SJCRH30 (cell line): ENCODE data around the gene LRP1B. TPM values are rescaled to one million over a fixed set of nuclear protein-coding genes. Genes with fewer than 3 reads are reported as not detected.
"Not testable (repeated sequence)": the region's sequence is repeated elsewhere in the genome, so short reads cannot be mapped to it uniquely, and the experiment has no call there.

Source experiments
- DNase-seq, 2 experiments: peaks; one replicate each; pipeline ENCODE4 v3.0.0-alpha.2; 2015 to 2020
- H3K27ac ChIP-seq: fragments of 250-450 bp; sonication (Bioruptor Pico); 2 replicates; pipeline ENCODE4 v1.5.1; 2020; ENCODE audit warnings: mild to moderate bottlenecking, moderate library complexity
- H3K27me3 ChIP-seq: fragments of 250-450 bp; sonication (Bioruptor Pico); 2 replicates; pipeline ENCODE4 v1.5.1; 2020; ENCODE audit warnings: mild to moderate bottlenecking, moderate library complexity
- H3K36me3 ChIP-seq: fragments of 250-450 bp; sonication (Bioruptor Pico); 2 replicates; pipeline ENCODE4 v1.5.1; 2020; ENCODE audit warnings: mild to moderate bottlenecking, moderate library complexity
- H3K4me1 ChIP-seq: fragments of 250-450 bp; sonication (Bioruptor Pico); 2 replicates; pipeline ENCODE4 v1.5.1; 2020; ENCODE audit warnings: mild to moderate bottlenecking, moderate library complexity
- H3K4me3 ChIP-seq: fragments of 250-450 bp; sonication (Bioruptor Pico); 2 replicates; pipeline ENCODE4 v1.5.1; 2020; ENCODE audit warnings: mild to moderate bottlenecking, moderate library complexity
- H3K9me3 ChIP-seq: fragments of 250-450 bp; sonication (Bioruptor Pico); replicated peaks from 2 replicates; pipeline ENCODE4 v1.5.1; 2020; ENCODE audit warnings: mild to moderate bottlenecking, moderate library complexity
- total RNA-seq: library from RNA; depleted of rRNA; stranded (reverse); fragments of >200 nt; shearing (Covaris generic); gene quantifications from 2 replicates; pipeline ENCODE4 v1.2.3, GENCODE V29; 2014

The LRP1B gene
- total RNA-seq, 1 experiment from 2014 or later = 7.5 TPM

DNA sequence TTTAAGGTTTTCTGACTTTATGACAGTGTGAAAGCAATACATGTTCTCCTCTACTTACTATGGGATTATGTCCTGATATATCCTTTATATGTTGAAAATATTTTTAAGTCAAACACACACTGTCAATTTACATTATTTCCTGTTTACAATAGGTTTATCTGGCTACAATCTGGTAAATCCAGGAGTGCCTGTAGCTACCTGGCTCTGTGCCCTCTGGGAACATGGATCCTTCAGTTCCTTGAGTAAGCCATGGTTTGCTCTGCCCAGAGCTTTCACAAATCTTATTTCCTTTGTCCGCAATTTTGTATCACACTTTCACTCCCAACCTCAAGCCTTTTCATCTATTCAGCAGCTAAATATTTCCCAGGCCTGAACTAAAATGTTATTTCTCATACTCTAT is 1768.5 kb downstream of the LRP1B start:
- H3K36me3 ChIP-seq = no peaks in the 10 kb centered on the region
- no peaks in the 10 kb centered on the region for H3K9me3 ChIP-seq
- no peaks in the 10 kb centered on the region for H3K27me3 ChIP-seq
- no peak overlapping the region for H3K4me3 ChIP-seq
- no peaks in the 10 kb centered on the region; the same call in 1 of the 2 replicates for H3K4me1 ChIP-seq
- no peak overlapping the region for H3K27ac ChIP-seq
- no peak for DNase-seq

DNA sequence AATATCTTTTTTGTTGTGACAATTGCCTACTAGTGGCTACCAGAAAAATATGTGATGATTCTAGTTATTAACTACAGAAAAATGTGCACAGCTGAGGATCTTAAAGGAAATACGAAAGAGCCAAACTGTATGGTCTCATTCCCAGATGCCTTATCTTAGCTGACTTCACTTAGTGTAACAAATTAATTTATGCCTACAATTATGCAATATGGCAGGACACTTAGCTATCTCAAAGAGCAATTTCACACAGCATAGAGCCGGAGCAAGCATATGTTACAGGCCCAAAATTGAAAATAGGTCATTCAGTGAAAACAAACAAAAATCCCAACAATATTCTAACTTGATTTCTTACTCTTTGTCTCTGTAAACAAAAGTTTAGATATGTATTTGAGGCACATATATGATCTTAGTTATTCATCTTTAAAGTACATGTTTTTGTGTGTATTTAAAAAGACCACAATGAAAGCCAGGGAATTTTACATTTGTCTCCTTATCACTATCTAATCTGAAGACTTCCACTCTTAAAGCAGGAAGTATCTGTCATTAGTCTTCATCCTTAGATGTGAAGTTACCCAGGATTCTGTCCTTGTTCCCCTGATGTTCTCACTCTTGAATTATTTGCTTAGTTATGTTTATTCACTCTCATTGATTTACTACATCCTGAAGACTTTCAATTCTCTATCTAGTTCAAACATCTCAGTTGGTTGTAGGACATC is 1771.6 kb downstream of the LRP1B start:
- no peaks in the 10 kb centered on the region for H3K9me3 ChIP-seq
- H3K4me1 ChIP-seq = no peaks in the 10 kb centered on the region; the same call in 1 of the 2 replicates
- H3K4me3 ChIP-seq = no peak overlapping the region
- H3K27me3 ChIP-seq = no peaks in the 10 kb centered on the region
- no peak overlapping the region for H3K27ac ChIP-seq
- no peaks in the 10 kb centered on the region for H3K36me3 ChIP-seq
- no peak for DNase-seq

DNA sequence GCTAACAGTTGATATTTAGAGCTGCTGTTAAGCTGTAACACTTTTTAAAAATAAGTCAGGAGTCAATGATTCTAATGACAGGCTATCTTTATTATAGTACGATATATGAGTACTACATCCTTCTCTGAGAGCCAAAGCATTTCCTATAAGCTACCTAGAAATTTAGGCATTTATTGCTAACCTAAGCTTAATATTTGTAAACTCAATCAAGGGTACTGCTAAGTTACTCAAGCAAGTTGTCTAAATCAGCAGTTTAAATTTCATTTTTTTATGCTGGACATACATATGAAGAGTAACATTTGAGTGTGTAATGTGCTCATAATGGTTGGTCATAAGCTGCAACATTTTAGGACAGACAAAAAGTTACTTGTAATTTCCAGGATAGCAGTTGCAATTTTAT is 1774.1 kb downstream of the LRP1B start:
- H3K27ac ChIP-seq = no peak overlapping the region
- no peaks in the 10 kb centered on the region; the same call in 1 of the 2 replicates for H3K4me1 ChIP-seq
- no peaks in the 10 kb centered on the region for H3K36me3 ChIP-seq
- H3K27me3 ChIP-seq = no peaks in the 10 kb centered on the region
- DNase-seq = no peak
- no peak overlapping the region for H3K4me3 ChIP-seq
- H3K9me3 ChIP-seq = no peaks in the 10 kb centered on the region

DNA sequence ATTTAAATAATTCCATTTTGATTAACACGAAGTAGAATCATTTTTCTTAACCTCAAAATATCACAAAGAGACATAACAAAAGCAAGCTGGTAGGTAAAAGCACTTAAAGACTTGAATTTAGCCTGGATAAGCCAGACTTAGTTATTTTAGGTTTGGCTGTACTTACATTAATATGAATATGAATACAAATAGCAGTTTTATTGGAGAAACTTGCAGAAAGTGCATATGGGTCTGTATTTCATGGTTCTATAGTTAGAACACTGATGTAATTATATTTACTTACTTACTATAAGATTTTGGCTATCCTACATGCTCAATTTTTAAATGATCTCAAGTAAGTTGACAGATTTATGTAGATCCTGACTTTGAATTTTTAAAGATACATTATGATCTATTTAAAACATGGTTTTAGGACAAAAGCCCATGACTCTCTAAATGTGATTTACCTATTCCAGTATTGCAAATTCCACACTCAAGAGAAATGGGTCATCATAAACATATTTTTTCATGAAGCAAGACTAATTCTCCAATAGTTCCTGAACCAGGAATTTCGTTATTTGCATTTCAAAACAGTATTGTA is 1775.2 kb downstream of the LRP1B start:
- no peak overlapping the region for H3K27ac ChIP-seq
- H3K36me3 ChIP-seq = no peaks in the 10 kb centered on the region
- H3K9me3 ChIP-seq = no peaks in the 10 kb centered on the region
- H3K4me3 ChIP-seq = no peak overlapping the region
- no peaks in the 10 kb centered on the region; the same call in 1 of the 2 replicates for H3K4me1 ChIP-seq
- no peaks in the 10 kb centered on the region for H3K27me3 ChIP-seq
- DNase-seq = no peak

DNA sequence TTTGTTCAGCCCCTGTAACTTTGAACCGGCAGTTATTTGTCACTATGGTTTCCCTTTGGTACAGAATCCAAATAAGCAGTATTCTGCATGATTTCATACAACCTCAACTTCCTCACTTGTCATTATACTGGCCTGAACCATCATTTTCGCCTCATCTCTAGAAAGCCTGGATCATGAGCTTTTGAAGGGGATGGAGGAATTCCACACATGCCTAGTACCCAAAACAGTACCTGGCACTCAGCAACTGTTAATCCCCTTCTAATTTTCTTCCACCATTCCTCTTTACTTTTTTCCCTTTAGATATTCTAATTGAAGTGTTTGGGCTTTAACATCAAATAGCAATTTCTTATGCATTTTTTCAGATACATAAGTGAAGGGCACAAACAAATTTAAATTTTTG is 1776.3 kb downstream of the LRP1B start:
- Histone ChIP-seq H3K27ac (no peak overlapping the region), H3K36me3 (no peaks in the 10 kb centered on the region), H3K27me3 (no peaks in the 10 kb centered on the region), H3K4me3 (no peak overlapping the region), H3K4me1 (no peaks in the 10 kb centered on the region; the same call in 1 of the 2 replicates), H3K9me3 (no peaks in the 10 kb centered on the region)
- DNase-seq = no peak

DNA sequence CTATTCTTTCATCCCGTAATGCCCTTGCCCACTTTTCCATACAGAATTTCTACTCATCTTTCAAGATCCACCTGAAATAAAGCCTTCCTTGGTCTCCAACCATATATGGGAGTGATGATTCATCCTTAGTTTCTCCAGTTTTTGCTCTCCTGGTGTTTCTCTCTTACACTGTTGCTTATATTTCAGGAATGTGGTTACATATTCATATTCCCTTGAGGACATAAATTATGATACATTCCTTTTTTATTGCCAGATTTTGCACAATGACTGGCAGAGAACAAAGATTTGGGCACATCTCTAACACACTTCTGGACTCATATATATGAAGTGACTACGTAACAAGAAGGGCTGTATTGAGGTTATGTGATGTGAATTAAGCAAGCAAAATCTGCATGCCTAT is 1777.3 kb downstream of the LRP1B start:
- no peaks in the 10 kb centered on the region for H3K27me3 ChIP-seq
- no peak overlapping the region for H3K4me3 ChIP-seq
- no peaks in the 10 kb centered on the region; the same call in 1 of the 2 replicates for H3K4me1 ChIP-seq
- no peak overlapping the region for H3K27ac ChIP-seq
- H3K36me3 ChIP-seq = no peaks in the 10 kb centered on the region
- DNase-seq = no peak
- no peaks in the 10 kb centered on the region for H3K9me3 ChIP-seq

DNA sequence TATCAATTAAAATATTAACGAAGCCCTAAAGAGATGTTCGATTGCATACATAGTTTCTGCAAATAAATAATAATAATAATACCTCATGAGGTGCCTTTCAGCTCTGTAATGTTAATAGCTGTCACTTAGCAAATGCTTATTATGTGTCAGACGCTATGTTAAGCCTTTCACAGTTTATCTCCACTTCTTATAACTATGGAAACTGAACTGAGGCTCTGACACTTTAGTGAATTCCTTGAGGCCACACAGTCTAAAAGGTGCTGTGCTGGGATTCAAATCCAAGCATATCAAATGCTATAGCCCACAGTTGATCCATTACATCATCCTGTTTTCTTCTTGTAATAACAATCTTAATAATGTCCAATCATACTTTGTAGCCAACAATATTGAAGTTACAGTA is 1779.1 kb downstream of the LRP1B start:
- Histone ChIP-seq H3K4me3 (no peak overlapping the region), H3K27me3 (no peaks in the 10 kb centered on the region), H3K4me1 (no peaks in the 10 kb centered on the region; the same call in 1 of the 2 replicates), H3K27ac (no peak overlapping the region), H3K36me3 (no peaks in the 10 kb centered on the region), H3K9me3 (no peaks in the 10 kb centered on the region)
- DNase-seq = no peak

DNA sequence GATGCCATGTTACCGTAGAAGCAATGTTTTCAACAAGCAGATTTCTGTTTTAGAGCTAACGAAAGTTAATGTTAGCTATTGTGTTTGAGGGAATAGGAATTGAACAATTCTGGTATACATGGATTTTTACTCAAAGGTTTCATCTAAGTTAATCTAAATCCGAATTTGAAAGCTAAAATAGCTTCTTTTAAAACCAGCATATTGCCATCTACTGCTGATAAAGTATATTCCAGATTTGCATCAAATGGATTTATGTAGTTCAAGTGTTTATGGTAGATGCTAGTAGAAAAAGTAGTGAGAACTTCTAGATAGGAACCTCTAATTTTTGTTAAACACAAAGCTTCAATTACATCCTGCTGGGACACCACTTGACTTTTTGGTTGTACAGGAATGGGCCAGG is 1781.1 kb downstream of the LRP1B start:
- no peak overlapping the region for H3K27ac ChIP-seq
- H3K27me3 ChIP-seq = no peaks in the 10 kb centered on the region
- no peak overlapping the region for H3K4me3 ChIP-seq
- no peak for DNase-seq
- no peaks in the 10 kb centered on the region for H3K9me3 ChIP-seq
- H3K4me1 ChIP-seq = no peaks in the 10 kb centered on the region; the same call in 1 of the 2 replicates
- H3K36me3 ChIP-seq = no peaks in the 10 kb centered on the region

DNA sequence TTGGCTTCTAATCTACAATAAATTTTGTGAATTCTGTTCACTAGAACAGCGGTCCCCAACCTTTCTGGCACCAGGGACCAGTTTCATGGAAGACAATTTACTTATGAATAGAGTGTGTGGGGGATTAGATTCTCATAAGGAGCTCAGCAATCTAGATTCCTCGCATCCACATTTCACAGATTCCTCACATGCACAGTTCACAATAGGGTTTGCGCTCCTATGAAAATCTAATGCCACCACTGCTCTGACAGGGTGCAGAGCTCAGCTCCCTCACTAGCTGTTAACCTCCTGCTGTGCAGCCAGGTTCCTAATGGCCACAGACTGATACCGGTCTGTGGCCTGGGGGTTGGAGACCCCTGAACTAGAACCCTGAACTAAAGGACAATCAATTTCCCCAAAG is 1782.0 kb downstream of the LRP1B start:
- no peak for DNase-seq
- no peak overlapping the region for H3K27ac ChIP-seq
- no peaks in the 10 kb centered on the region for H3K9me3 ChIP-seq
- H3K27me3 ChIP-seq = no peaks in the 10 kb centered on the region
- no peak overlapping the region for H3K4me3 ChIP-seq
- H3K4me1 ChIP-seq = no peaks in the 10 kb centered on the region; the same call in 1 of the 2 replicates
- H3K36me3 ChIP-seq = no peaks in the 10 kb centered on the region

DNA sequence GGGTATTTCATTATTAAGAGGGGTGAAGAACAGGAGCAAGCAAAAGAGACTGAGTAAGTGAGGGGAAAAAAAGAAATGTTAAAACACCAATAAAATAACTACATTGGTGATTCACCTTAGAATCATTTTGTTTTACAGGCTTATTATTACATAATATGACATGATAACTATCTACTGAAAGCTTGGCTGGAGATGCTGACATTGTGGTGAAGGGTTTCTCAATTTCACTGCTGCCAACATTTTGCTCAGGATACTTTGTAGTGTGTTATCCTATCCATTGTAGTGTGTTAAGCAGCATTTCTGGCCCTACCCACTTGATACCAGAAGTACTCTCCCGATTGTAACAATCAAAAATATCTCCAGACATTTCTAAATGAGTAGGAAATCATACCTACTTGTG is 1786.0 kb downstream of the LRP1B start:
- Histone ChIP-seq H3K4me3 (no peak overlapping the region), H3K36me3 (no peaks in the 10 kb centered on the region), H3K27me3 (no peaks in the 10 kb centered on the region), H3K4me1 (no peaks in the 10 kb centered on the region), H3K9me3 (no peaks in the 10 kb centered on the region), H3K27ac (no peak overlapping the region)
- DNase-seq = no peak

DNA sequence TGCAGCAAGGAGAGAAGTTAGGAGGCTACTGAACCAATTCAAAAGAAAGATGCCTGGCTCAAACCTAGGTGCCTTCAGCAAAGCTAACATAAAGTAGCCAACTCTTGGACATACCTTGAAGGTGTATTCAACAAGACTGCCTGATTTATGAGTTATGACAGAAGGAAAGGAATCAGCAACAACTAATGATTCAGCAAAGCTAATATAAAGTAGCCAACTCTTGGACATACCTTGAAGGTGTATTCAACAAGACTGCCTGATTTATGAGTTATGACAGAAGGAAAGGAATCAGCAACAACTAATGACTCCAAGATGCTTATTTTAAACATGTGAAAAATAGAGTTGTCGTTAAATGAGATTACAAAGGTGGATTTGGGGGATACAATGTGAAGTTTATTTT is 1786.5 kb downstream of the LRP1B start:
- not testable (repeated sequence) for H3K4me1 ChIP-seq, H3K9me3 ChIP-seq, H3K36me3 ChIP-seq, H3K27me3 ChIP-seq, H3K4me3 ChIP-seq, H3K27ac ChIP-seq, DNase-seq

DNA sequence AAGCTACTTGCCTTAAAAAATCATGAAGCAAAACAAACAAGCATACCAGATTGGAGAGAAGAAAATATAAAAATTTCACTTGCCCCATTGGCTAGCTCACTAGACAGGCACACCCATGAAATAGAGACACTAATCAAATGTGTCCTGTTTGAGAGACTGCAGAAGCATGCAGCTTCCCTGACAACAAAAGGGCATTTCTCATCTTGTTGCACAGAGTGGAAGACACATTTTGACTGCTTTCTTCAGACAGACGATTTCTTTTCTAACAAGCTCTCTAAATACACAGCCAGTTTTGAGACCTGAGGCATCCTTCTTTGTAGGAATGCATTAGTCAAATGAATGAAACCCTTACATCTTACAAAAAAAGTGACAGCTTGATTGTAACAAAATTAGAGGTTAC is 1792.0 kb downstream of the LRP1B start:
- DNase-seq = no peak
- H3K27me3 ChIP-seq = no peaks in the 10 kb centered on the region
- H3K4me1 ChIP-seq = no peaks in the 10 kb centered on the region
- H3K27ac ChIP-seq = no peak overlapping the region
- H3K4me3 ChIP-seq = no peak overlapping the region
- no peaks in the 10 kb centered on the region for H3K36me3 ChIP-seq
- H3K9me3 ChIP-seq = no peaks in the 10 kb centered on the region

DNA sequence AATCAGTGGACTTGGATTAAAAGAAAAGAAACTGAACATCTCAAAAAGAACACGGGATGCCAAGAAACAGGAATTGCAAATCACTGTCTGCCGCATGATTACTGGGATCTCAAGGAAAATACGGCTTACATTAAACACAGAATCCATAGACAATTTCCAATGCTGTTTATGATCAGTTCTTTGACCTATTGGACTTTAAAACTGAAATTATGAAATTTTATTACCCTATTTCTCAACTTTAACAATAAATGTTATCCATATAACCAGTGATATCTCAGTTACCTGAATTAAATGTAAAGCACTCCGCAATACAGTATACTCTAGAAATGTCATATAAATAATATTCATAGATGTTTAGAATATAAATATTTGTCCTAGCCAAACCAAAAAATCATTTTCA is 1793.8 kb downstream of the LRP1B start:
- Histone ChIP-seq H3K27me3 (no peaks in the 10 kb centered on the region), H3K36me3 (no peaks in the 10 kb centered on the region), H3K4me3 (no peak overlapping the region), H3K4me1 (no peaks in the 10 kb centered on the region), H3K9me3 (no peaks in the 10 kb centered on the region), H3K27ac (no peak overlapping the region)
- DNase-seq = no peak

DNA sequence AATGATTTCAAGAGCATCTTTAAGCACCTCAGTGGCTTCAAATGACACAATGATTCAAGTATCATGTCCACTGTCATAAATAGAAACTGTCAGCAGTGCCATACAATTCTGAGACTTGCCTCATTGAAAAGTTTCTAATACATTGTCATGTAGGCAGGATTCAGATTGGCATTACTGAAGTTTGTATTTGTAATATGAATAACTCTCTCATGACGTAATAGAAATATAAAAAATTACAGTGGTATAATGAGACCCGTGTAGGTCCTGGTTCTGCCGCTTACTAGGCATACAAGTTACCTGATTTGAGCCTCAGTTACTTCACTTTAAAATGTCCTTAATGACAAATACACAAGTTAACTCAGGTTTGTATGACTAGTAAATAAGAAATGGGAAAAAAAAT is 1814.5 kb downstream of the LRP1B start:
- H3K27ac ChIP-seq = no peak overlapping the region
- no peaks in the 10 kb centered on the region for H3K9me3 ChIP-seq
- H3K4me3 ChIP-seq = no peak overlapping the region
- H3K4me1 ChIP-seq = no peaks in the 10 kb centered on the region
- DNase-seq = no peak
- H3K36me3 ChIP-seq = no peaks in the 10 kb centered on the region
- H3K27me3 ChIP-seq = no peaks in the 10 kb centered on the region

DNA sequence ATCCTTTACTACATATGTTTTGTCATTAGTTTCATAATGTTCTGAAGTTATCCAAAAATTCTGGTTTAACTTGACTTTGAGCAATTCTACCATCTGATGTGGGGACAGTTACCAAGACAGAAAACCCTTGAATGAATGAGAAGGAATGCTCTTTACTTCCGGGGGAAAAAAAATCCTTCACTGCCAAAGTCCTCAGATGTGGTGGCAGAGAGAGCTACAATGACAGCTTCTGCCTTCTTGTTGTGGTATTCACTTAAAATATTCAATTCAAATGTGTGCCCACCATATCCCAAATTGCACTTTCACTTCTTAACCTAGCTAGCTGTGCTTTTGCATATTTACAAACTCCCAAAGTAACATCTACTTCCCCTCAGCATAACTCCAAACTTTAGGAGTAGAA is 1818.9 kb downstream of the LRP1B start:
- no peaks in the 10 kb centered on the region for H3K4me1 ChIP-seq
- DNase-seq = no peak
- H3K36me3 ChIP-seq = no peaks in the 10 kb centered on the region
- H3K27ac ChIP-seq = no peak overlapping the region
- no peaks in the 10 kb centered on the region for H3K27me3 ChIP-seq
- no peak overlapping the region for H3K4me3 ChIP-seq
- H3K9me3 ChIP-seq = no peaks in the 10 kb centered on the region

DNA sequence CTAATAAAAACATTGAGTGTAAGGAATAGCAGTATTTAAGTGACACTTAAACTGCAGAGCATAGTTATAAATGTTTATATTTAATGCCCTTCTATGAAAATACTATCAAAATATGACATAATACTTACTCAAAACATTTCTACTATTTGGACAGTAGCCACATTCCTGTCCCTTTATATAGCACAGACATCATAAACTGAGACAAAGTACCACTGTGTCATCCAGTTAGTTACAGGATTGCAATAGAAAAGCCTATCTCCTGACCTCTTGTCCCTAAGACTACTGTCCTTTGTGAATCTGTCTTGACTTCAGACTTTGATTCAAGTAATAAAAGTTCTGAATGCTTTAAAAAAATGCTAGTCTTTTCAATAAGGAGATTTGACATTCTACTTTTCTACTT is 1822.1 kb downstream of the LRP1B start:
- no peaks in the 10 kb centered on the region for H3K36me3 ChIP-seq
- H3K4me1 ChIP-seq = no peaks in the 10 kb centered on the region
- no peak overlapping the region for H3K27ac ChIP-seq
- H3K4me3 ChIP-seq = no peak overlapping the region
- DNase-seq = no peak
- no peaks in the 10 kb centered on the region for H3K27me3 ChIP-seq
- no peaks in the 10 kb centered on the region for H3K9me3 ChIP-seq
